ENCODE results near the gene COL6A1.

Gene COL6A1

DNA sequence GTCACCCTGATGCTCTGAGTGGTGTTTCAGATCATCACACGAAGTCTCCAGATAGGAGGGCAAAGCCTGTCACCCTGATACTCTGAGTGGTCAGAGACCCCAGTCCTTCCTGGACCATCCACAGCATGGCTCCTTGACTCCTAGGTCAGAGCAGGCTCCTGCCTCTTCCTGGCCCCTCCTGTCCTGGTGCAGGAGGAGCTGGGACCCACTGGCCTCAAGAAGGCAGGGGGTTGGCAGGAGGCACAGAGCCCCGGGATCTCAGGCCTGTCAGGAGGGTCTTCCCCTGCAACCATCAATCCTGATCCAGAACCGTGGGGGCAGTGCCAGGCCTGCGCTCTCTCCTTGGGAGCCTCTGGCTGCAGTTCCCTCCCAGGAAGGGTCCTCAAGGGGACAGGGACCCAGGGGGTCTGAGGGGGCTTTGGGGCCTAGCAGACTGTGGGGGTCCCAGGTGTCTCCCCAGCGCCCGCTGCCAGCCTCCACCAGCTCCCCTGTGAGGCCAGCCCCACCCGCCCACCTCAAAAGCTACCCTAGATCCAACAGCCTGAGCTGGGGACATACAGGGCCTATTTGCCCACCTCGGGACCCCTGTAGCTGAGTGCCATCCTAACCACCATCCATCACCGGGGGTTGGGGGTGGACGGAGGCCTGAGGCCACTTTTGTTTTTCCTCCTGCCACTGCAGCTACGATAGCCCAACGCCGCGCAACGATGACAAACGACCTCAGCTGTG is 27.5 kb downstream of the COL6A1 start:
- DNase-seq = no peak

DNA sequence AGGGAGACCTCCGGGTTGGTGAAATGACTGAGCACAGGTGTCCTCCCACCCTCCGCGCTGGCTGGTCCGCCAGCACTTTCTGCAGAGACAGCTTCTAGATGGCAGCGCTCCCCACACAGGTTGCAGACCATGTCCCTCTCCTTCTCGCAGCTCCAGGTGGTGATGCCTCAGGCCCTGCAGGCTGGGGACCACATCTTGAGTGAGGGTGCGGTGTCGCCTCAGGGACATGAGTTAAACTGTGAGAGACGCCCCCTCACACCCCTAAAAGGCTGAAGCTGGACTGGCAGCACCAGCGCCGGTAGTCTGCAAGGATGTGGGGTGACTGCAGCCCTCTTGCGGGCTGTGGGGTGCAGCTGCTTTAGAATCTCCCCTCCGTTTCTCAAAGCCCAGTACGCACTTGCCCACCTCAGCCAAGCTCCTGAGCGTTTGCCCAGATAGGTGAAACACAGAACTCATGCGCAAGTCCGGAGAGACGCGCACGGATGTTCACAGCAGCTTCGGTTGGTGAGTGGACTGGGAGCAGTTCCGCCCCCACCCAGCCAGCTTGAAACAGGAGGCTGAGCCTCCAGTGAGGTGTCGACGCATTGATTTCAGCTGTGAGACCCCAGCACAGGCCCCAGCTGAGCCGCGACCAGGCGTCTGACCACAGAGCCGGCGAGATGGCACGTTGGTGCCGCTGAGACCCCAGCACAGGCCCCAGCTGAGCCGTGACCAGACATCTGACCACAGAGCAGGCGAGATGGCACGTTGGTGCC is 28.6 kb downstream of the COL6A1 start:
- DNase-seq = no peak

DNA sequence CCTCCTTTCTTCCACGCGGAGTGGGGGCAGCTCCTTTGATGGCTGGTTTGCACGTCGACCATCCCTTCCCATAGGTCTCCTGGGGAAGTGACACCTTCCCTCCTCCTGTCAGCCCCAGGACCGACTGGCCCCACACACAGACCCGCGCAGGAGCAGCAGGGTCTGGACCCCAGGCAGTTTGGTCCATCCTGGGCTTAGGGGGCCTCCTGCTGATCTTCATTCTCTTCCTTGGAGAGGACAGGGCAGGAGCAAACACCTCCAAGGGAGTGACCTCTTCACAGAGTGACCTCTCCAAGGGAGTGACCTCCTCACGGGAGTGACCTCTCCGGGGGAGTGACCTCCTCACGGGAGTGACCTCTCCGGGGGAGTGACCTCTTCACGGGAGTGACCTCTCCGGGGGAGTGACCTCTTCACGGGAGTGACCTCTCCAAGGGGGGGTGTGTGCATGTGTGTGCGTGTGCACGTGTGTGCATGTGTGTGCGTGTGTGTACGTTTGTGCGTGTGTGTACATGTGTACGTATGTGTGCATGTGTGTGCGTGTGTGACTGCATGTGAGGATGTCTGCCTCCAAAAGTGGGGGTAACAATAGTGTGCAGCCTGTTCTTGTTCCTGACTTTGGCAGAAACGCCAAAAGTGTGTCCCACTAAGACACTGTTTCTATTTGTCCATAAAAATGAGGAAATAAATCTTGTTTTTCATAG is 29.8 kb downstream of the COL6A1 start:
- DNase-seq = no peak

DNA sequence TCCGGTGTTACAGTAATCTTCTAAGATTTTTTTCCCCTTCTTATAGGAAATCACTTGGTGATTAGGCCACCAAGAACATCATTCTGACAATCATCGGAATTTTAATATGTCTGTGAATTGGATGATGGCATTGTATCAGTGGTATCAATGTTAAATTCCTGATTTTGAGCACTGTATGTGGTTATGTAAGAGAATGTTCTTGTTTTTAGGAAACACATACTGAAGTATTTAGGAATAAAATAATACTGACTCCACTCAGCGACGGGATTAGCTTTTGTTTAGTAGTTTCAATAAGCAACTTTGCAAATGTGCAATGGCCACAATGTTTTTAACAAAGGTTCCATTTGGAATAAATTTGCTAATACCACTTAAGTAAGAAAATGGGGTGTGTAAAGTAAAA is 30.6 kb downstream of the COL6A1 start:
- no peak for DNase-seq

DNA sequence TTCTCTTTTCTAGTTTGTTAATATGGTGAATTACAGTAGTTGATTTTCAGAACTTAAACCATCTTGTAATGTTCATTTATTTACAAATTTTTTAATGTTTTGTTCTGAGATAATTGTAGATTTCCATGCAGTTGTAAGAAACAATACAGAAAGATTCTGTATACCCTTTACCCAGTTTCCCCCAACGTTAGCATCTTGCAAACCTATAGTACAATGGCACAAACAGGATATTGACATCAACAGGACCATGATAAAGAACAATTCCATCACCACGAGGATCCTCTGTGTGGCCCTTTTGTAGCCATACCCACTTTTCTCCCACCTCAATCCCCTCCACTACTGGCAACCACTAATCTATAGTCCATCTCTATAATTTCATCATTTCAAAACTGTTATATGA is 33.3 kb downstream of the COL6A1 start:
- DNase-seq = no peak

DNA sequence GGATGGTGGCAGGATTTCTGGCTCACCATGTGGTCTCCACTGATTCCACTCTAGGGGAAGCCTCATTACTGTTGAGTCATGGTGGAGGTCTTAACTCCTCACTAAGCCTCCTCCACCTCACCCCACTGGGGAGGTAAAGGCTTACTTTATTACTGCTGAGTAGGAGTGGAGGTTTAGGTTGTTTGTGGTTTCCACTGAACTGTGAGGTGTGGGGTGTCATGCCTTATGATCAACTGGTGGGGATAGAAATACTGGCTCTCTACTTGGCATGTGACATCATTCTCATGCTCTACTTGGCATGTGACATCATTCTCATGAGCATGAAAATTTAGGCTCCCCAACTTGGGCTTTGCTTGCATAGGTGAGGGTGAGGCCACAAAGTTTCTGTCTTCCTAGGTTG is 35.6 kb downstream of the COL6A1 start:
- no peak for DNase-seq

DNA sequence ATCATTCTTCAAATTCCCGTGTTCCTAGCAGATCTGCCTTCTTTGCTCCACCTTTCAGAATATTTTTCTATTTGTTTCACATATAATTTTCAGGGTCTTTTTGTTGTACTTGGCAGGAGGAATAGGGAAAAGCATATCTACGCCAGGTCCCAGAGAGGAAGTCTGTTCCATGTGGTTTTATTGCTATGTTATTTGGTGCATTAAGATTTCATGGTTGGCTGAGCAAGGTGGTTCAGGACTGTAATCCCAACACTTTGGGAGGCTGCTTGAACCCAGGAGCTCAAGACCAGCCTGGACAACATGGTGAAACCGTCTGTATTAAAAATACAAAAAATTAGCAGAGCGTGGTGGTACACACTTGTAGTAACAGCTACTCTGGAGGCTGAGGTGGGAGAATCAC is 36.1 kb downstream of the COL6A1 start:
- DNase-seq = no peak

DNA sequence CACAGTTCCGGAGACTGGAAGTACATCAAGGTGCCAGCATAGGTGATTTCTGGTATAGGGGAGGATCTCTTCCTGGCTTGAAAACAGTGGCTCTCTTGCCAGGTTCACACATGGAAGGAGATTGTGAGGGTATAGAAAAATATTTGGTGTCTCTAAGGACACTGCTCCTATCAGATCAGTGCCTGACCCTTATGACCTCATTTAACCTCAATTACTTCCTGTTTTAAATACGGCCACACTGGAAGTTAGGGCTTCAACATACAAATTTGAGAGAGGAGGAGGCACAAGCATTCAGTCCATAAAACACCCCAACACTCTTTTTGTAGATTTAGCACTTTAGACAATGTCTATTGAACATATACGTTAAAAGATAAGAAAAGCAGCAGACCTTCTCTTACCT is 37.0 kb downstream of the COL6A1 start:
- no peak for DNase-seq

DNA sequence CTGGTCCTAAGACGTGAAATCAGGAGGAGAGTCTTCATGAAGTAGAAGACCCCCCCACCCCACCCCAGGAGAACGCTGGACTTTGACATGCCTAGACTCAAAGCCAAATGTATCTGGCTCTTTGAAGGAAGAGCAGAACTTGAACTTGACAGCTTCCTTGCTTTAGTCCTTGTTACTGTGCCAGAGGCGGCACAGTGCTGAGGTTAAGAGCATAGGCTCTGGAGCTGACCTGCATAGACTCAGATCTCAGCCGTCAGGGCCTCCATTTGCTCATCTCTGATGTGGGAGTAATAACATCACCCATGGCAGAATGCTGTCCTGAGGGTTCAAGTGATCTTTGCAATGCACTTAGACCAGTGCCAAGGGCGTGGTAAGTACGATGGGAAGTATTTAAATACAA is 39.0 kb downstream of the COL6A1 start:
- no peak for DNase-seq

DNA sequence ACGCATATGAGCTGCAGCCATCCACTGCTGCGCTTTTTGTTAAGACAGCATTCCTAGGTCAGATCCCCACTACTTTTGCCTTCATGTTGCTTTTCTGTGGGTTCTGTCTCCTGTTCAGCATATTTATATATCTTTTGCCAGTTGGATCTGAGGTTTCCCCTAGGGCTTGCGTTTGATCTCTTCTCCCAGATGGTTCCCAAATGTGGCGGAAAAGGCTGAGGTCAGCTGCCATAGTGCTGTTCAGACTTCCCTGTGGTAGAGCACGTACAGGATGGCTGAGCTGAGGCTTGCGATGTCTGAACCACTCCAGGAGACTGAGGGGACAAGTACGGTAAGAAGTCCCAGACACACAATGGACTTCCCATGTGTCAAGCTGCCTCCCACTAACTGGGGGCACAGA is 39.8 kb downstream of the COL6A1 start:
- no peak for DNase-seq

DNA sequence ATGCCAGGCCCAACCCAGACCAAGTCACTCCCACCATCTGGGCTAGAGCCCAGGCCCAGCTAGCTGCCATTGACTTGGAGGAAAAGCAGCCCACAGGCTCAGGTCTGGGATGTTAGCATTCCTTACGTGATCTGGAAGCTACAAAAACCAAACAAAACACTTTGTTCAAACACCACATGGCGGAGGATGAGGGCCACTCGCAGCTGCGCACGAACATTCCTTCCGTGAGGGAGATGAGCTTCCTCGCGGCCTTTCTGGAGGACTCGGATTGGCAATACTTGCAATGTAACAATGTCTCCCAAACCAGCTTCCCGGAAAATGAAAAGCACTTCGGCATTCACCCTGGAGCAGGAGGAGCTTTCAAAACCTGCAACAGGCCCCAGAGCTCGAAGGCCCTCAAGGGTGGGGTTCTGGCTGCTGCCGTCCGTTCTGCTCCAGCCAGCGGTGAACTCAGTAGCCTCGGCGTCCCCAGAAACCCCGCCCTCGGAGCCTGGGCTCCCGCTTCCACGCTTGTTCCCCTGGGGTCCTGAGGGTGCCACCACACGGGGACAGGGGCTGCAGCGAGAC is 40.5 kb downstream of the COL6A1 start:
- DNase-seq = no peak

DNA sequence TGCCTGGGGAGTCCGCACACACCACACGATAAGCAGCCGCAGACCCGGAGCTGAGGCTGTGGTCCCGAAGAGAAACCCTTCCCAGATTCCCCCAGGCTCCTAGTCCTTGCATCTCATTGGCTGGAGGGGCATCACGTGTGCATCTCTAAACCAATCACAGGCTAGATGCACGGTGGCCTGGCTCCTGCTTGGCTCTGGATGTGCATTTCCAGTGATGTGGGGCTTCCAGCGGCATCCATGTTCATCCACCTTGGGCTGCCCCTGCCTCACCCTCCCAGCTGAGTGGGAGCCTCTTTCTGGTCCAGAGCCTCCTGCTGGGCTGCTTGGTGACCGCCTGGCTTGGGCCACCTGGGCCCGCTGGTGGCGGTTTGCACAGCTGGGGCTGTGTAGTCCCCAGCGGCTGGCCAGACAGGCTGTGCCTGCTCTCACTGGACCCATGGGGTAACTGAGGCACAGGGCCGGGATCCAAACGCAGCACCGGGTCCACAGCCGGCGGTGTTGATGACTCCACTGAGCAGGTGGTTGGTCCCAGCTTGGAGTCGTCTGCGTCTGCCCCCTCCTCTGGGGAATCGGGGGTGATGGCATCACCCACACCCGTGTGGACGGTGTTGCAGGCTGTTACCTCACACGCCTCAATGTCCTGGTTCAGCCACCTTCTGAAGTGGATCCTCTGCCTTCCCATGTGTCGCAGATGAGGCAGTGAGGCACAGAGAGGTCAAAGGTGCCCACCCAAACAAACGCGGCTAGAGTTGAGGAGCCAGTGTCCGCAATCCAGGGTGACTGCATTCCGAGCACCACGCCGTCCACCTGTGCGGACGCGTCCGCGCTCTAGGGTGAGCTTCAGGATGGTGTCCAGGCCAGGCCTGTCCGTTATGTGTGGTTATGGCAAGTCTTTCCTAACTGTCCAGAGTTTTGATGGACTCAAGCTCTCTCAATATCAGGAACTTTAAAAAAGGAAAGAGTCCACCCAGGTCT is 41.3 kb downstream of the COL6A1 start:
- DNase-seq = no peak

DNA sequence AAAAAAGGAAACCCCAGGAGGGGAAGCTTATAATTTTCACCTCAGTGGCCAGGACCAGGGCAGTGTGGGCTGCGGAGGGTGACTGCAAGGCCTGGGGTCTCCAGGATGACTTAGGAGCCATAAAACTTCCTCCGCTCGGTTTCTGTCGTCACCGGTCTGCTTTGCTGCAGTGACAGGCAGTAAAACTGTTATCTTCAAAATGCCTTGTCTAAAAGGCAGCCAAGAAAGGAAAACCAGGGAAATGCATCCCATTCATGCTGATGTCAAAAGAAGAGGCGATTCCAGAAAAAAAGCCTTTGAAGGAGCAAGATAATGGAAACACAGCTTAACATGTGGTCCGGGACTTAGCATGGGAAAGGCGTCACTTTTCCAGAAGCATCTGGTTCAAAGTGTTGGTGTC is 42.0 kb downstream of the COL6A1 start:
- DNase-seq = no peak

DNA sequence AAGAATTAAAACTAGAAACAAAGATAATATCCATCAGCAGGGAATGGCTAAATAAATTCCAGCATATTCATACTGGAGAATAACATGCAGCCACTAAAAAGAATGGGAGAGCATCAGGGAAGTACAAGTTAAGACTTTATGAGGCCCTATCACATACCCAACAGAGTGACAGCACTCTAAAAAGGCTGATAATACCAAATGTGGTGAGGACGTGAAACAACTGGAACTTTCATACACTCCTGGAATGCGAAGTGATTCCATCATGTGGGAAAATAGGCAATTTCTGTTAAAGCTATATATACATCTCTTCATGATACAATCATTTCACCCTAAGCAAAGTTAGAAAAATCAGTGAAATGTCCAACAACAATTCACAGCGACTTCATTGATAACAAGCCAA is 42.6 kb downstream of the COL6A1 start:
- no peak for DNase-seq

DNA sequence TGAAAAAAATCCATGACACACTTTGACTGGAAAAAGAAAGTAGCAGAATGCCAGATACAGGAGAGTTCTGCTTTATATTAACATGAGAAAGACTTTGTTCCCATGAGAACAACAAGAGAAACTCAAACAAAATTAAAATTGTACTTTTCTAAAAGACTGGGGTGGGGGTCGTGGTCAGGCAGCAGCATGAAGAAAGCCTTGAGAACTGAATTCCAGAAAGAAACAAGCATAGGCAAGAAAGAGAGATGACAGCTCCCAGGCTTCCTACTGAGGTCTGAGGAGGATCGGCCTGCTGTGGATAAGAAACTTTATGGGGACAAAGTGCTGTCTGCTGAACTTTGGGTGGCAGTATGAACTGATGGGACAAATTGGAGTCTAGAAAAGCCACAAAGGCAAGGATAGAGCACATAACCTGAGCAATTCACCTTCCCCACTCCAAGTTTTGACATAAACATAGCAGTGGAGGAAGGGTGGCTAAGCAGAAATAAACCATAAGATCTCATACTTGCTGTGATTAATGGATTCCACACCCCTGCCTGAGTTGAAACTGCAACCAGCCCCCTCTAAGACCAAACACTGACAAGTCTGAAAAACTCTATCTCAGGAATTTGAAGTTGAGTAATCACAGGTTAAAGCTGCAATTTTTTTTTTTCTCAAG is 43.7 kb downstream of the COL6A1 start:
- no peak for DNase-seq

DNA sequence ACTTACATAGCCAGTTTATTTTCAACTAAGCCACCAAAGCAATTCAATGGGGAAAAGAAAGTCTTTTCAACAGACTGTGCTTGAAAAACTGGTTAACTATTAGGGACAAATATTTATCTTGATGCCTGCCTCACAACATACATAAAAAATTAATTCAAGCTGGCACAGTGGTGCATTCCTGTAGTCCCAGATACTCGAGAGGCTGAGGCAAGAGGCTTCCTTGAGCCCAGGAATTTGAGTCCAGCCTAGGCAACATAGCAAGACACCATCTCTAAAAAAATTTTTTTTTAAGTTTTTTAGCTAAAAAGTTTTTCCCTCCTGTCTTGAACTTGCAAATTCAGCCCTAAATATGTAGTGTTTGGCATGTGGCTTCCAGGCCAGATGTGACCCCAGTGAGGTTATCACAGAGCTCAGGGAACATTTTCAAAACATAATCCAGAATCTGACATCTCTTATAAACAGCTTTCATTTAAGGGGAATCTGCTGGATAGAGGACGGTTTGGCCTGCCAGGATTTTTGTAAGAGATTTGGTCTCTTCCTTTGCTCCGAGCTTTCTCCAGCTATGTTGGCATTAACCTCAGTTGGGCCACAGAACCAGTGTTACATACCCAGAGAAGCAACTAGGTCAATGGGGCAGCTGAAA is 46.4 kb downstream of the COL6A1 start:
- DNase-seq = no peak

DNA sequence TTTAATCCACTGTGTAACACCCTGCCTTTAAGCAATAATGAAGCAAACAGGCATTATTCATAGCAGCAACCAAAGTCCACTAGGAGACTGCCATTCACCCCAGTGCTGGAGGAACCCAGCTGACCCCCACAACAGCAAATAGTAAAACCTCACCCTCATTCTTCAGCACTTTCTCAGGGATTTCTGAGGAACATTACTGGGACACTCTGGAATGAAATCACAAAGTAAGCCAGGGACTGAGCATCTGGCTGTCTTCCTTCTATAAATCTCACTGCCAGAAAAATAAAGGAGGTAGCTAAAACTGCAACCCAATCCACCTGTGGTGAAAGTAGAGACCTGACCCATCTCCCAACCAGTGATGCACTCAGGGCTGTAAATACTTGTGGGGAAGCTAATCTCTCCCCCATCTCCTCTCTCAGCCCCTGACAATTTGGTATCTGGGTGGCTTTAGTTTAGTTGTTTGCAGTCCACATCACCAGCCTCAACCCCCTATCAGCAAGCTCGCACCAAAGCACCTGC is 47.1 kb downstream of the COL6A1 start:
- no peak for DNase-seq

DNA sequence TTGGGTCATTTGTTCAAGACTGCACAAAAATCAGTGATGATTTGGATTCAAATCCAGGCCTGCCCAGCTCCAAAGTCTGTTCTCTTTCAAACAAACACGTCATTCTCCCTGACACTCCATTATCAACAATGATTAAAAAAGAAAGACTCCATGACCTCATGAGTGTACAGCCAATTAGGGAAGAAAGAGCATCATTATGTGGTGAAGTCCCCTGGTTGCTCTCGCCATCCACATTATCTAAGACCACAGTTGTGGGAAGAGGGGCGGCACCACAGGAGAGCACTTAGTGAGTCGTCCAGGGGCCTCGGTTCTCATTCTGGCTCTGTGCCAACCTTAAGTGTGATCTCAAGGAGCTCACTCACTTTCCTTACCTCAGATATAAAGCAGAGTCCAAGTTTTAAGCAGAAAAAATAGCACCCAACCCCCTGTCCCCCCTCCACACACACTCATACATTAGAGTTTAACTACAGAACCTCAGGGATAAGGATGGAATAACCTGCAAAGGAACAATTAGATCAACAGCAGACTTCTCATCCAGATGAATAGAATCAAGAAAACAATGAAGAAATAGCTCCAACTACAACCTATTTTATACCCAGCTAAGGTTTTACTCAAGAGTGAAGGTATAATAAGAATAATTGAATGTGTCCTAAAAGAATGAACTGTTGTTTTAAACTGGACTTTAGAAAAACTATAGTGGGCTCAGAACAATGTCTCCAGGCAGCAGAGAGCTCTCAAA is 47.8 kb downstream of the COL6A1 start:
- DNase-seq = no peak

DNA sequence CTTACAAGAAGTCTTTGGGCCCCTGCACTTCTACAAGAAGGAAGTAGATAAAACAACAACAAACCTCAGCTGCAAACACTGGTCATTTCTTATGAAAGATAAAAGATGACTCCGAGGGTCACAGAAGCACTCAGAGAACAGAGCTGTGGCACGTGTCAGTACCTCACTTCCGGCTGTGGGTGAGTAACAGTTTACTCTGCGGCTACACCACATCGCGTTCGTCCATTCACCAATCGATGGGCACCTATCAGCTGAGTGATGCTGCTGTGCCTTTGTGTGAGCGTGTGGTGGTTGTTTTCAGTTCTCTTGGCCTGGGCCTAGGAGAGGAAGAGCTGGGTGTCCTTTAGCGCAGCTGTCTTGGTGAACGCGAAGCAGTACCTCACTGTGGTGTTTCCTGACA is 49.9 kb downstream of the COL6A1 start:
- DNase-seq = no peak

DNA sequence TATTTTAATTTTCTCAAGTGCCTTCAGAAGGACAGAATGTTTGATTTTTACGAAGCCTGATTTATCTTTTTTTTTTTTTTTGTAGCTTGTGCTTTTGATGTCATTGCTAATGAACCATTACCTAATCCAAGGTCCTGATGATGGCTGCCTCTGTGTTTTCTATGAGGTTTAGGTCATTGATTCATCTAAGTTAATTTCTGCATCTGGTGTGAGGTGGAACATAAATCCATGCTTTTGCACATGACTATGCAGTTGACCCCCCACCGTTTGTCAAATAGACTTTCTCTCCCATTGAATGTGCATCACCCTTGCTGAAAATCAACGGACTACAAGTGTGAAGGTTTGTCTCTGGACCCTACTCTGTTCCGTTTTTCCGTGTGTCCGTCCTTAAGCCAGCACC is 50.5 kb downstream of the COL6A1 start:
- no peak for DNase-seq

All from stimulated activated CD4-positive, alpha-beta T cell treated with anti-CD3 and anti-CD28 coated beads, Interleukin-4, amount 100 ng/mL, for 24 hours (primary cell).